Measurements from ENCODE around the gene ZNF438.
"Not testable (repeated sequence)": the region's sequence is repeated elsewhere in the genome, so short reads cannot be mapped to it uniquely, and the experiment has no call there.

Gene ZNF438

DNA sequence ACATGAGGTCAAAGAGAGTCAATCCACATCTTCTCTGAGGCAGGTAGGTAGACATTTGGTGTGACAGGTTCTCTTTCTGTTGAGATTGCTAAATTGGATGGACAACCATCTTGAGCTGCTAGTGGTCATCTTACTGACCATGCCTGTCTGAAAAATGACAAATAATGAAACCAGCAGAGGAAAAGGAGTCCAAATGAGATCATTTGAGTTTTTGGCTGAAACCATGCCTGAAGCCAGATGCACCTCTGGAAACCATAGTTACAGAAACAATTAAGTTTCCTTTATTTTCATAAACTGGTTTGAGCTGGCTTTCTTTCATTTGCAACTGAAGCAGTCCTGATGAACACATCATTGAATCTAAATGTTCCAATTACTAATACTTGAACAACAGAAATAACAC, 100.6 kb downstream of the ZNF438 start:
- DNase-seq = no peak

DNA sequence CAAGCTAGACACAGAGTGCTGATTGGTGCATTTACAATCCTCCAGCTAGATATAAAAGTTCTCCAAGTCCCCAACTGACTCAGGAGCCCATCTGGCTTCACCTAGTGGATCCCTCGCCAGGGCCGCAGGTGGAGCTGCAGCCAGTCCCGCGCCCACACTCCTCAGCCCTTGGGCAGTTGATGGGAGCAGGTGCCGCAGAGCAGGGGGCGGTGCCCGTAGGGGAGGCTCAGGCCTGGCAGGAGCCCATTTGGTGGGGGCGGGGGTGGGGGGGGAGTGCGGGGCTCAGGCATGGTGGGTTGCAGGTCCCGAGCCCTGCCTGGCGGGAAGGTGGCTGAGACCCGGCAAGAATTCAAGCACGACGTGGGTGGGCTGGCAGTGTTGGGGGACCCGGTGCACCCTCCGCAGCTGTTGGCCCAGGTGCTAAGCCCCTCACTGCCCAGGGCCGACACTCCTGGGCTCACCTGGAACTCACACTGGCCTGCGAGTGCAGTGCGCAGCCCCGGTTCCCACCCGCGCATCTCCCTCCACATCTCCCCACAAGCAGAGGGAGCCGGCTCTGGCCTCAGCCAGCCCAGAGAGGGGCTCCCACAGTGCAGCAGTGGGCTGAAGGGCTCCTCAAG, 101.7 kb downstream of the ZNF438 start:
- no peak for DNase-seq

DNA sequence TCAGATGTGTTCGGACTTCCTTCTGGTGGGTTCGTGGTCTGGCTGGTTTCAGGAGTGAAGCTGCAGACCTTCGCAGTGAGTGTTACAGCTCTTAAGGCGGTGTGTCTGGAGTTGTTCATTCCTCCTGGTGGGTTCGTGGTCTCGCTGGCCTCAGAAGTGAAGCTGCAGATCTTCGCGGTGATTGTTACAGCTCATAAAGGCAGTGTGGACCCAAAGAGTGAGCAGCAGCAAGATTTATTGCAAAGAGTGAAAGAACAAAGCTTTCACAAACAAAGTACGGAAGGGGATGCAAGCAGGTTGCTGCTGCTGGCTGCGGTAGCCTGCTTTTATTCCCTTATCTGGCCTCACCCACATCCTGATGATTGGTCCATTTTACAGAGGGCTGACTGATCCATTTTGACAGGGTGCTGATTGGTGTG, 102.3 kb downstream of the ZNF438 start:
- DNase-seq = not testable (repeated sequence)

DNA sequence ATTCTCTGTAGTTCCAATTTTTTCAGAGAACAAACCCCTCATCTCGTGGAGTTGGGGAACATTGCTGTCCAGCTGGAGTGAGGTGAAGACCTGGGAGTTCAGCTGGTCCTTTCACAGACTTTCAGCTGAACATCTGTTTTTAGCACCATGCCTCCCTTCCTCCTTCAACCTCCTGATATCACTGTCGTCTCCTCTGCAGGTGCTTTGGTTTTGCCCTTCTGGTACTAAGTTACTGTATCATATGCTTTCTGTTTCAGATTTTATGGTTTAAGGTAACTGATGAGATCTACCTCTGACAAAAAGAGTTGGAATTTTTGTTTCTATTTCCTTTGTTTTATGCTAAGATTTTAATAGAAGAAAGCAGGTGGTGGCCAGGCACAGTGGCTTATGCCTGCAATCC, 102.9 kb downstream of the ZNF438 start:
- DNase-seq = no peak

DNA sequence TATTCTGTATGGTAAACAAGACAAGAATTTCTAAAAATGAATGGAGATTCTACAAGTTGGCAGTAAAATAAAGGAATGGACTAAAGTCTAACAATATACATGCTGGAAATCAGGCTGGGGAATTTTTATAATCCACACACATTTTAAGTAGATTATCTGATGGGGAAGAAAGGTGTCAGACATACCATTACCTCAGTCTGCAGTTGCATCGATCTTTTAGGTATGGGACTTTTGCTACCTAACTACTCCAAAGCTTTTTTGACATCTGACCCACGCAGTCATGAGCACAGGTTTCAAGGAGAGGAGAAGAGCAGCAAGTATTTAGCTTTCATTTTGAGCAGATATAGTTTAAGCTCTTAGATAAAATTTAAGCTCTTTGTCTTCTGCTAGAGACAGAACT, 113.0 kb downstream of the ZNF438 start:
- DNase-seq = no peak

DNA sequence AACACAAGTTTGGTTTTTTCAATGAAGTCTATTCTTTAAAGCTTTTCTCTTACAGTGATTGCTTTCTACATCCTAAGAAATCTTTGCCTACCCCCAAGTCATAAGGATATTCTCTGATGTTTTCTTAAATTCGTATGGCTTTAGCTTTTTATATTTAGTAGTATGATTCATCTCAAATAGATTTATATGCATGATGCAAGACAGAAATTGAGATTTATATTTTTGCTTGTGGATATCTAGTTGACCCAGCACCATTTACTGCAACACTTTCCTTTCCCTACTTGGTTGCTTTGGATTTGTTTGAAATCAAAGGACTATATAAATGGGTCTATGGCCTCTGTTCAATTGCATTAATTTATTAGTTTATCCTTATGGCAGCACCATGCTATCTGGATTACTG, 113.9 kb downstream of the ZNF438 start:
- DNase-seq = no peak

DNA sequence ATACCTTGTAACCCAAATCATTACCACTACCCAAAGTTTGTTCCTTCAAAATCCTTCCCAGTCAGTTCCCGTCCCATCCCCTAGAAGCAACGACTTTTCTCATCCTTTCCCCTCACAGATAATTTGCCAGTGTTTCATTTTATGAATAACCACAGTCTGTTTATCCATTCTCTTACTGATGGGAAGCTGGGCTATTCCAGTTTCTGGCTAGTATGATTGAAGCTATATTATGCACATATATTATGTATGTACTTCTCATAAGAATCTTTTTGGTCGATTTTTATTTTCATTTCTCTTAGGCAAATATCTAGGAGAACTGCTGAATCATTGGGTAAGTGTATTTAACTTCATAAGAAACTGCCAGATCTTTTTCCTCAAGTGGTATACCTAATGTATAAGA, 114.6 kb downstream of the ZNF438 start:
- no peak for DNase-seq

DNA sequence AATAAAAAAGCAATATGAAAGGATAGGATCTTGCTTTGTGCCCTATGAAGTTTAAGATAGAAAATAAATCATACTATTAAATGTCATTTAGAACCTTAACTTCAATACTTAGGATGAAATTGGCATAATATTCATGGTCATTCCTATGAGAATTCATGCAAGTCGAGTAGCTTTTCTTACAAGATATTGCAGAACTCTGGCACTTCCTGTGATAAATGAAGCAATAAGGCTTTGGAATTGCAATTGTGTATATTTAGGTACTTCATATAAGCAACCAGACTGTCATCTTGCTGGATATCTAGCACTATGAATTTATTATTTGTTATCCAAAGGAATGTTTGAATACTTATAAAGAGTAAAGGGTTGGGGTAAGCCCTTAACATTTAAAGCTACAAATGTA, 116.5 kb downstream of the ZNF438 start:
- DNase-seq = no peak

DNA sequence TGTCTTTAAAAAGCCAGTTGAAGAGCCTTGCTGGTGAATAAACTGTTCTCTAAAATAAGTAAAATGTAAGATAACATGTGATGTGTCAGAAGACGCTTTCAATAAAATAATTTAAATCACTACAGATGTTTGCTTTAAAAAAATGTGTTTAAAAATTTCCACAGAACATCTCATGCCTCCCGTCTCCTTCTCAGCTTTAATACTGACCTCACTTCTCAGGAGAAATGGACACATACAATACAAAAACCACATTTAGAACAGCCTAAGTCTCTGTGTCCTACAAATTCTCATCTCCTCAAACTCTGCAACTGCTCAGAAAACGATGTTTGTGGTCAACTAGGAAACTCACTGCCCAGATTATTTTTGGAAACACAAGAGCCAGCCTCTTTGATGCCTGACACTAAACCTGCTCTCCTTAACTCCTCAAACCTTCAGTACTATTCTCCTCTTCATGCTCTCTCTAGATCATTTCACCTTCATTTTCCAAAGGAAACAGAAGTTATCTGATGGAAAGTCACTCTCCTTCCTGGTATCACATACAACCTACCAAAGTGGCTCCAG, 120.3 kb downstream of the ZNF438 start:
- DNase-seq = no peak

DNA sequence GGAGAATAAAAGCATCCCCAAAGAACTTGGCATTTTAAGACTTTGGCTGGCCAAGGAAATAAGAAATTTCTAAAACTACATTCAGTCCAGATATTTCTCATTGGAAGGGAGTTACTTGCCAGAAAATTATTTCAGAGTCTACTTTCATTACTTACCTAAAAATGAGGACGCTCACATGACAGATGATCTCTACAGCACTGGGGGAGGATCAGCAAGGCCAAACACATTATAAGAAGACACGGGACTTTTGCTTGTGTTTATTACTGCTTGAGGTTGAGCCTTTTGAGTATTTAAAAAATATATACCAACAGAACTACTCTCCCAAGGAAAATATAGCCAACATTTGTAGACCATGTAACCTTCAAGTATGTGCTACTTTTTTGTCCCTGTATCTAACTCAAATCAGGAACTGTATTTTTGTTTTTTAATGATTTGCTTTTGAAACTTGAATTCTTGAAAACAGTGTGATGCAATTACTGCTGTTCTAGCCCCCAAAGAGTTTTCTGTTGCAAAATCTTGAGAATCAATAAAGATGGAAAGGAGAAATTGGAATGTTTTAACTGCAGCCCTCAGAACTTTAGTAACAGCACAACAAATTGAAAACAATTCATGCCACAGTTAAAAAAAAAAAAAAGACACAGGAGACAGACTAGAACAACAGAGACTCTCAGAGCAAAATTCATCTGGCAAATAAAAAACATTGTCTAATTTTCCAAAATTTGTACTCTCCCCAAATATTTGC, 128.1 kb downstream of the ZNF438 start:
- no peak for DNase-seq

DNA sequence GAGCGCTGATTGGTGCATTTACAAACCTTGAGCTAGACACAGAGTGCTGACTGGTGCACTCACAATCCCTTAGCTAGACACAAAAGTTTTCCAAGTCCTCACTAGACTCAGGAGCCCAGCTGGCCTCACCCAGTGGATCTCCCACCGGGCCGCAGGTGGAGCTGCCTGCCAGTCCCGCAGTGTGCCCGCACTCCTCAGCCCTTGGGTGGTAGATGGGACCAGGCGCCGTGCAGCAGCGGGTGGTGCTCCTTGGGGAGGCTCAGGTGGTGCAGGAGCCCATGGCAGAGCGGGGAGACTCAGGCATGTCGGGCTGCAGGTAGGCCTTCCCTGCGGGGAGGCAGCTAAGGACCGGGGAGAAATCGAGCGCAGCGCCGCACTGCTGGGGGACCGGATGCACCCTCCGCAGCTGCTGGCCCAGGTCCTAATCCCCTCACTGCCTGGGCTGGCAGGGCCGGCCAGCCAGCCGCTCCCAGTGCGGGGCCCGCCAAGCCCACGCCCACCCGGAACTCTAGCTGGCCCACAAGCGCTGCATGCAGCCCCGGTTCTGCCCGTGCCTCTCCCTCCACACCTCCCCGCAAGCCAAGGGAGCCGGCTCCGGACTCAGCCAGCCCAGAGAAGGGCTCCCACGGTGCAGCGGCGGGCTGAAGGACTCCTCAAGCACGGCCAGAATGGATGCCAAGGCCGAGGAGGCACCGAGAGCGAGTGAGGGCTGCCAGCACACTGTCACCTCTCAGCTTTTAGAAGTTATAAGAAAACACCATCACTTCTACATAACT, 128.9 kb downstream of the ZNF438 start:
- DNase-seq = no peak

DNA sequence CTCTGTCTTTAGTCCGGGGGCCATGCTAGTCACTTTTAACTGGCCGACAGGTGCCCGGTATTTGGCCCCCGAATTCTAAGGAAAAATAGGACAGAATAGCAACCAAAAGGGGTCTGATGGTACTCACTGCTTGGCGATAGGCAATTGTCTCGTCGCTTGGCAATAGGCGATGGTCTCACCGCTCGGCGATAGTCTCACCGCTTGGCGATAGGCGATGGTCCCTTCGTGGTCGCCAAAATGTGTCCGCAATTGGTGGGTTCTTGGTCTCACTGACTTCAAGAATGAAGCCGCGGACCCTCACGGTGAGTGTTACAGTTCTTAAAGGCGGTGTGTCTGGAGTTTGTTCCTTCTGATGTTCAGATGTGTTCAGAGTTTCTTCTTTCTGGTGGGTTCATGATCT, 130.2 kb downstream of the ZNF438 start:
- not testable (repeated sequence) for DNase-seq

DNA sequence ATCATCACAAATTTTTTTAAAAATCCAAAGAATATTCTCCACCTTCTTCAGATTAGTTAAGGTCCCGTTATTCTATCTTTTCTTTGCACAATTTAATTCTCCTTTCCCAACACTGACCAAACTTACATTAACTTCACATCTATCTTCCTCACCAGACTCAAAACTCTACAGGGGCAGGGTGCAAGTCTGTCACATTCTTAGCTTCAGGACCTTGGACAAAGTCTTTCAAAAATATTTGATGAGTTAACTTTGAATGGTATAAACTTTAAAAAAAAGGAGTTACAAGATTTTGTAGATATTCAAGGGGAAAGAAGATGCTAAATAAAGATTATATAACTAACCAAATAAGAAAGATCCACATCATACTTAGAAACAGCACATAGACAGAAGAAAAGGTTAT, 132.7 kb downstream of the ZNF438 start:
- DNase-seq = no peak

DNA sequence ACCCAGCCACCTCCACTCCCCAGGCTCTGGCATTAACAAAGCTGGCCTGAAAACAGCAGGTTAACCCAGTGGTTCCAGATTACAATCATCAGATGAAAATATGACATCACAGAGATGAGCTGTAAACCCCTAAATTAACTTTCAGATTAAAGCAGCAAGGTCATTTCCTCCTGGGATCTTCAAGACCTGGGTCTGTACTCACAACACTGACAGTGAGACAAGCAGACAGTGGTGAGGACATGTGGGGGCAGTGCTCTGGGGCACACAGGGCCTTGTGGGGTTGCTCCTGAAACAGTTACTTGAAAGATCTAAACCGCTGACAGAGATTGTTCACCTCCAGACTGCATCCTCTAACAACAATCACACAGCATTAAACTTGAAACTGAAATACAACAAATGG, 134.1 kb downstream of the ZNF438 start:
- no peak for DNase-seq

DNA sequence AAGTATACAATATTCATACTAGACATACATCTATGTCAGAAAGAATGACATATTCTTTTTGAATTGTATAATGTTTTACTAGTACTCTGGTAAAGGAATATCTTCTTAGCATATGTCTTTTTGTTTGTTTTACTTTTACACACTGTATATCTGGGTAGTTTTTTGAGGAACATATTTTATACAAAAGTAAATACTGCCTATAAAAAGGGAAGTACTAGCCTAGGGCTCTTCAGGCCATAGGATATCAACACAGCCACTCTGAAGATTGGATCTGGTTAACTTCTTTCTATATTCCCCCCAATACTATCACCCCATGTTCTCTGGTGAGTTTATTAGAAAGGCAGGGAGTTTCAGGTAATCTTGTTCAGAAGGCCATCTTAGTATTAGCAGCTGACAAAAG, 134.6 kb downstream of the ZNF438 start:
- DNase-seq = no peak

DNA sequence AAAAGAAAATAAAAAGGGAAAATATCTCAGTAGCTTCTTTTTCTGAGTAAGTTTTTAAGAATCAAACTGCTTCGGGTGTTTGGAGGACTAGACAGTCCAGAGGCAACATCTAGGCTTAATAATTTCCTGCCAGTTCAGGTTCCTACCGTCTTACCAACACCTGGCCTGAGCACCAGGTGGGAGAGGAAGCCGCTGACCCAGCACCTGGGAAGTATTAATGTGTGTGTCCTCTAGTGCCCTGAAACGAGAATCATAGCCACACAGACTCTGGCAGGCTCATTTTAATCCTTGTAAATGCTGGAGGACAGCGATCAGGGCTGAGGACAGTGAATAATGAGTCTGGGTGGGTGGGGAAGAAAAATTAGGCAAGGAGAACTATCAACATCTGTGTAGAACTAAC, 137.4 kb downstream of the ZNF438 start:
- DNase-seq = no peak

DNA sequence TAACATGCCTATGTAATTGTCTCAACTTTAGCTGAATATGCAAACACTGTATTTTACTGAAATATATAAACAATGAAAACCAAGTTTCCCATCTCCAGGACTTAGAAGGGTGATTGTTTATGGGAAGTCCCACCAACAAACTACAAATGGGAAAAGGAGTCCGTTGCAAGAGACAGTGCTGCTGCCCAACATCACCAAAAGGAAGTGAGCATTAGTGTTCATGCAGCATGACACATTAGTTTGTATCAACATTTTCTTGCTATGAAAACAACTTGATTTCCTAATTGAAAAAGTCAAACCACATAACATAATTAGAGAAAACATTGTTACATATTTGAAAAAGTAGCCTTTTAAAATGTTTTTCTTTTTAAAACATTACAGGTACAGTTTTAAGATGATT, 138.5 kb downstream of the ZNF438 start:
- DNase-seq = no peak

DNA sequence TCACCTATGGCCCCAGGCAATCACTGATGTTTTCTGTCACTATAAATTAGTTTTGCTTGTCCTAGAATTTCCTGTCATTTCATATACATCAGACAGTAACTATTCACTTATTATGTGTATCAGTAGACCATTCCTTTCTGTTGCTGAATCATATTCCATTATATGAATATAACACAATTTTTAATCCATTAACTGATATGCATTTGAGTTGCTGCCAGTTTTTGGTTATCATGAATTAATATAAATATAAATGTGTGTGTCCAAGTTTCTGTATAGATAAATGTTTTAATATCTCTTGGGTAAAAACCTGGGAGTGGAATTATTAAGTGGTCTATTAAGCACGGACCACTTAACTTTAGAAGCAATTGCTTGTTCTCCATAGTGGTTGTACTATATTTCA, 143.8 kb downstream of the ZNF438 start:
- DNase-seq = no peak

DNA sequence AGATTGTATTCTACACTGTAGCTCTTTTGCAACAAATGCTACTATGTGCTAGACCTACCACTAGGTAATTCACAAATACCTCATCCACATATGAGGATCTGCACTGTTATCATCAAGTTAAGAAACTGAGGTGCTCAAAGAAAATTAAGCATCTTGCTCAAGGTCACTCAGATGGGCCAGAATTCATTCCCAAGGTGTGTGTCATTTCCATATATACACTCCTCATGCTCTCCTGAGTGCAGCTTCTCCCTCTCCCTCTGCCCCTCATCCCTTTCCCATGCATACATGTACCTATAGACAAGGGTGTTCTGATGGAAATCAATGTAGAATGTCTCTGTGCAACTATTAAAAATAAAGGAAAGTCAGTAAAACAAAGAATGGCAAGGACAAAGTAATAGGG, 146.2 kb downstream of the ZNF438 start:
- DNase-seq = no peak

DNA sequence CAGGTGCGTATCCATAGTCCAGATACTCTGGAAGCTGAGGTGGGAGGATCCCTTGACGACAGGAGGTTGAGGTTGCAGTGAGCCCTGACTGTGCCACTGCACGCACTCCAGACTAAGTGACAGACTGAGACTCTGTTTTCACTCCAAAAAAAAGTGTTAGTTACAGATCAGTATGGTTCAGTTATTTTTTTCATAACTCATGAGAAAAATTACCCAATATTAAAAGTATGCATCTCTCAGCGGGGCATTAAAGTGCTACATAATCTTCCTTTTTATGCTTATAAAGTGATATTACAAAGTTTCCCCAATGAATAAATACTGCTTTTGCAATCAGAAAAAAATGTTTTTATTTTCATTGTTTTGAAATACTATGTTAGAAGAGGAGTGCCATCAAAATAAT, 147.9 kb downstream of the ZNF438 start:
- no peak for DNase-seq

DNA sequence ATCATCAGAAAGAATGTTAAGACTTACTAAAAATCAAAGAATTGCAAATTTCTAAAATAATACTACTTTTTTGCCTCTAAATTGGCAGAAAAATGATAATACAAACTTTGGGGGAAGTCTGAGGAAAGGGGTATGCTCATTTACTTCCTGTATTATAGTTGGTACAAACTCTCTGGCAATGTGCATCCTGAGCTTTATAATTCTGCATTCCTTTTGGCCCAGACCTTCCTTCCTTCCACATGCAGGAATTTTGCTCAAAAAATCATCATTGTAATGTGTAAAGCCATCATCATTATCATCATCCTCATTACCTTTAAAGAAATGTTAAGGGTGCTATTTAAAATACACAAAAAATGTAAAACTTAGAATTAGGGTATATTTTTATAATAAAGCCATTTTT, 148.5 kb downstream of the ZNF438 start:
- no peak for DNase-seq

DNA sequence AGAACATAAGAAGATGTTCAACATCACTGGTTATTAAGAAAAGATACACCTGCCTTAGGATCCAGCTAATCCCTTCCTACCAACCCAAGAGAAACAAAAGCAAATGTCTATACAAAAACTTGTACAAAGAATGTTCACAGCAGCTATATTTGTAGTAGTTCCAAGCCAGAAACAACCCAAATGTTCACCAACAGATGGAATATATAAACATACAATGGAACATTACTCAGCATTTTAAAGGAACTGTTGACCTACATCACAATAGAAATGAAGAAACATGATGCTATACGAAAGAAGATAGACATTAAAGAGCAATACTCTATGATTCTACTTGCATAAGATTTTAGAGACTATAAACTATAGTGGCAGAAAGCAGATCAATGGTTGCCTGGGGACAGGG, 149.4 kb downstream of the ZNF438 start:
- no peak for DNase-seq

DNA sequence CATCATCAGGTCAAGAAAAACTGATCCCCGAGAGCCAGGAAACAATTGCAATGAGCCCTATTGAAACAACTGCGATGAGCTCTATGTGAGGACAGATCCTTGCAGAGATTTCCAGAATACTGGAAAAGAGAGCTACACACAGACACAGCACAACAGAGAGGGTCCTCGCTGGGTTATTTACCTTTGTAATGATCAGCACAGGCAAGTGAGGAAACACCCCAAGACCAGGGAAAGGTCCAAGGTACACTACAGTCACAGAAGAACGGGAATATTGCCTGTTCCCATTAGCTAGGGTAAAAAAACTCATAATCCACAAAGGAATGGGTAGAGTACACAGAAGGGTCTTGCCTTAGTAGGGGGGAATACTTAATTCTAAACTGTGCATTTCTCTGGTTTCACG, 152.7 kb downstream of the ZNF438 start:
- no peak for DNase-seq

DNA sequence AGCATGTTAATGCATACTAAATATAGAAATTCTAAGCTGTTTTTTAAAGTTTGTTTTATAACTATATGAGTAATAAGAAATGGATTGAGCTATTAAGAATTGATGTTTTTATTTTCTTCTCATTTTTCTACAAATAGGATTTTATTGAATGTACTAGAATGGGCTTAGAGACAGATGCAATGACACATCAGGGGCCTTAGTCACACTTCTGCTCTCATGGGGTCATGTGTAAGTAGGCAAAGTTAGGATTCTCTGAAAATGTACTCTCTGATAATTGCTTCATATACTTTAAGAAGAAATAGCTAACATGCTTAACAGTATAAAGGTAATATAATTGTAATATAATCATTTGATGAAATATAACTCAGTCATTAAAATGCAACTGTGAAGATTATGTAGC, 154.6 kb downstream of the ZNF438 start:
- DNase-seq = no peak

Data from right hindlimb (tissue), 1 donor.